K562 (cell line): Measurements from ENCODE around the gene UROS. TPM values are rescaled to one million over a fixed set of nuclear protein-coding genes. Genes with fewer than 3 reads are reported as not detected.

Experiments
- BCOR ChIP-seq: fragments of 450-650 bp; IDR thresholded peaks from 2 replicates; pipeline ENCODE4 v1.6.1; 2016
- CBFA2T2 ChIP-seq: fragments of 450-650 bp; conservative IDR thresholded peaks from 2 replicates; pipeline ENCODE4 v1.6.1; 2017; ENCODE audit warnings: mild to moderate bottlenecking
- CC2D1A ChIP-seq: fragments of 450-650 bp; IDR thresholded peaks from 2 replicates; pipeline ENCODE4 v1.6.1; 2017; ENCODE audit warnings: mild to moderate bottlenecking
- CCNT2 ChIP-seq: IDR thresholded peaks from 2 replicates; pipeline ENCODE4 v1.6.1; 2011; ENCODE audit warnings: borderline replicate concordance, low read depth, mild to moderate bottlenecking, moderate library complexity, mixed read lengths, low read length; ENCODE audit not compliant: insufficient read length; ENCODE audit errors: extremely low read depth
- CREM ChIP-seq: IDR thresholded peaks from 2 replicates; pipeline ENCODE4 v1.6.1; 2014; ENCODE audit warnings: antibody characterized with exemption, low read depth
- E2F4 ChIP-seq: sonication (generic); formaldehyde crosslinking; IDR thresholded peaks from 2 replicates; pipeline ENCODE4 v1.8.0; 2022; ENCODE audit warnings: mild to moderate bottlenecking, low read depth, missing genetic modification reagents
- FOXK2 ChIP-seq, 2 experiments: fragments of 450-650 bp; IDR thresholded peaks in 1 of 2; conservative IDR thresholded peaks in 1 of 2; 2 replicates each; pipeline ENCODE4 v1.6.1; 2016; ENCODE audit warnings: low read depth in 2 of 2, mild to moderate bottlenecking in 1 of 2
- GABPB2 ChIP-seq: fragments of 250-450 bp; sonication (Bioruptor Pico); conservative IDR thresholded peaks from 2 replicates; pipeline ENCODE4 v1.5.1; 2021; ENCODE audit warnings: mild to moderate bottlenecking
- KHSRP ChIP-seq: fragments of 450-650 bp; IDR thresholded peaks from 2 replicates; pipeline ENCODE4 v1.6.1; 2017
- MAFG ChIP-seq: fragments of 450-650 bp; conservative IDR thresholded peaks from 2 replicates; pipeline ENCODE4 v1.6.1; 2016; ENCODE audit warnings: missing genetic modification characterization, missing compliant biosample characterization
- MBD2 ChIP-seq: sonication (generic); IDR thresholded peaks from 2 replicates; pipeline ENCODE4 v1.6.1; 2016; ENCODE audit warnings: low read depth, borderline replicate concordance
- MLLT1 ChIP-seq, 2 experiments: fragments of 450-650 bp; IDR thresholded peaks; 2 replicates each; pipeline ENCODE4 v1.6.1; 2016
- MTA1 ChIP-seq: fragments of 450-650 bp; IDR thresholded peaks from 2 replicates; pipeline ENCODE4 v1.6.1; 2017; ENCODE audit warnings: borderline replicate concordance
- MYC ChIP-seq, 2 experiments: fragments of 250-450 bp in 1 of 2; sonication (Bioruptor Pico) in 1 of 2; IDR thresholded peaks; 2 replicates each; pipeline versions ENCODE4 v1.5.1 to v1.6.1; 2012 to 2021; ENCODE audit warnings: low read depth in 2 of 2, borderline replicate concordance in 1 of 2, improper control_type of control experiment in 1 of 2, low read length in 1 of 2, mild to moderate bottlenecking in 1 of 2, moderate library complexity in 1 of 2
- NCOA1 ChIP-seq: fragments of 450-650 bp; IDR thresholded peaks from 2 replicates; pipeline ENCODE4 v1.6.1; 2016; ENCODE audit warnings: low read depth
- PHF20 ChIP-seq: fragments of 450-650 bp; IDR thresholded peaks from 2 replicates; pipeline ENCODE4 v1.6.1; 2018; ENCODE audit not compliant: partially characterized antibody
- SMARCC2 ChIP-seq: fragments of 450-650 bp; IDR thresholded peaks from 2 replicates; pipeline ENCODE4 v1.6.1; 2017; ENCODE audit warnings: antibody characterized with exemption, moderate library complexity, mild to moderate bottlenecking, low read depth
- ZFP30 ChIP-seq: fragments of 250-450 bp; sonication (Bioruptor Pico); IDR thresholded peaks from 2 replicates; pipeline ENCODE4 v1.8.0; 2022; ENCODE audit warnings: moderate library complexity, mild to moderate bottlenecking, inconsistent platforms, borderline replicate concordance
- ZNF12 ChIP-seq: sonication (generic); formaldehyde crosslinking; IDR thresholded peaks from 2 replicates; pipeline ENCODE4 v1.4.0; 2020; ENCODE audit warnings: mild to moderate bottlenecking, missing genetic modification reagents
- ZNF282 ChIP-seq: sonication (generic); formaldehyde crosslinking; IDR thresholded peaks from 2 replicates; pipeline ENCODE4 v1.8.1; 2023; ENCODE audit warnings: missing genetic modification reagents
- polyA plus RNA-seq, 8 experiments: library from polyadenylated mRNA; depleted of rRNA in 4 of 8; stranded (reverse) in 5 of 8; unstranded in 3 of 8; fragments of >200 nt; fragmentation: Nextera tagmentation in 2 of 8; fragmentation: Illumina TruSeq in 1 of 8; extraction: Ambion mirVana in 2 of 8; extraction: Trizol in 1 of 8; gene quantifications; 2 replicates each; pipeline versions ENCODE4 v1.2.1 to v1.2.3, GENCODE V29; 2011 to 2014; ENCODE audit warnings: inconsistent platforms in 1 of 8, missing spikeins in 1 of 8
- total RNA-seq, 7 experiments: library from RNA; depleted of rRNA in 6 of 7; stranded (reverse); fragments of >200 nt in 6 of 7; fragmentation: Illumina TruSeq in 2 of 7; extraction: Trizol in 2 of 7; gene quantifications; 2 replicates each; pipeline versions ENCODE4 v1.2.1 to v1.2.3, GENCODE V29; 2011 to 2021; ENCODE audit warnings: low replicate concordance in 1 of 7
- TF ChIP-seq, protein P1 (sequence below), 3 experiments: fragments of 200-800 bp in 1 of 3; fragments of 250-450 bp in 1 of 3; fragments of 450-650 bp in 1 of 3; sonication (Bioruptor Pico) in 1 of 3; sonication (Bioruptor generic) in 1 of 3; formaldehyde crosslinking in 1 of 3; IDR thresholded peaks; 2 replicates each; pipeline versions ENCODE4 v1.6.1 to v1.8.0; 2016 to 2022; ENCODE audit warnings: mild to moderate bottlenecking in 2 of 3, missing genetic modification characterization in 2 of 3, missing compliant biosample characterization in 1 of 3, moderate library complexity in 1 of 3
- TF ChIP-seq, protein P2 (sequence below): fragments of 450-650 bp; formaldehyde crosslinking; IDR thresholded peaks from 2 replicates; pipeline ENCODE4 v1.4.0; 2020; ENCODE audit warnings: mild to moderate bottlenecking, mixed read lengths

Gene UROS
- total and polyA plus RNA-seq, 9 of the 15 experiments (the other 6 are each of a cell fraction or from before 2014, with no cell fraction given), result 6.4 to 39.1 (median 32.3) TPM

GRCh38 chr10:125816548-125816947 lies 6.5 kb downstream of the UROS start (continued):
- TF ChIP-seq, protein P1, sequence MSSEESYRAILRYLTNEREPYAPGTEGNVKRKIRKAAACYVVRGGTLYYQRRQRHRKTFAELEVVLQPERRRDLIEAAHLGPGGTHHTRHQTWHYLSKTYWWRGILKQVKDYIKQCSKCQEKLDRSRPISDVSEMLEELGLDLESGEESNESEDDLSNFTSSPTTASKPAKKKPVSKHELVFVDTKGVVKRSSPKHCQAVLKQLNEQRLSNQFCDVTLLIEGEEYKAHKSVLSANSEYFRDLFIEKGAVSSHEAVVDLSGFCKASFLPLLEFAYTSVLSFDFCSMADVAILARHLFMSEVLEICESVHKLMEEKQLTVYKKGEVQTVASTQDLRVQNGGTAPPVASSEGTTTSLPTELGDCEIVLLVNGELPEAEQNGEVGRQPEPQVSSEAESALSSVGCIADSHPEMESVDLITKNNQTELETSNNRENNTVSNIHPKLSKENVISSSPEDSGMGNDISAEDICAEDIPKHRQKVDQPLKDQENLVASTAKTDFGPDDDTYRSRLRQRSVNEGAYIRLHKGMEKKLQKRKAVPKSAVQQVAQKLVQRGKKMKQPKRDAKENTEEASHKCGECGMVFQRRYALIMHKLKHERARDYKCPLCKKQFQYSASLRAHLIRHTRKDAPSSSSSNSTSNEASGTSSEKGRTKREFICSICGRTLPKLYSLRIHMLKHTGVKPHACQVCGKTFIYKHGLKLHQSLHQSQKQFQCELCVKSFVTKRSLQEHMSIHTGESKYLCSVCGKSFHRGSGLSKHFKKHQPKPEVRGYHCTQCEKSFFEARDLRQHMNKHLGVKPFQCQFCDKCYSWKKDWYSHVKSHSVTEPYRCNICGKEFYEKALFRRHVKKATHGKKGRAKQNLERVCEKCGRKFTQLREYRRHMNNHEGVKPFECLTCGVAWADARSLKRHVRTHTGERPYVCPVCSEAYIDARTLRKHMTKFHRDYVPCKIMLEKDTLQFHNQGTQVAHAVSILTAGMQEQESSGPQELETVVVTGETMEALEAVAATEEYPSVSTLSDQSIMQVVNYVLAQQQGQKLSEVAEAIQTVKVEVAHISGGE (CRISPR knock-in tag; IDR thresholded peaks at IDR 0.05), result peak in 1 of 3 experiments; percentile 52; a peak in 1 of 6 replicates
- TF ChIP-seq CREM (peak; percentile 45; the same call in 1 of the 2 replicates), GABPB2 (CRISPR knock-in tag) (no peak), E2F4 (CRISPR knock-in tag) (no peak), SMARCC2 (peak; percentile 92), MBD2 (0 out of 2 replicates have a peak, but pooled peaks have one; percentile 53), MTA1 (peak; percentile 58; the same call in 1 of the 2 replicates), MYC (IDR thresholded peaks at IDR 0.05; ENCODE audit: low read depth, low read length) (no peak), MYC (CRISPR knock-in tag; IDR thresholded peaks at IDR 0.05; ENCODE audit: borderline replicate concordance, low read depth) (no peak), BCOR (peak; percentile 85; the same call in 1 of the 2 replicates), MAFG (tag) (peak; percentile 96), MLLT1 (IDR thresholded peaks at IDR 0.05) (peak in 1 of 2 experiments; percentile 49; a peak in 1 of 4 replicates), CCNT2 (peak; percentile 88), KHSRP (peak; percentile 80), ZNF12 (CRISPR knock-in tag) (no peak), ZFP30 (CRISPR knock-in tag) (no peak), FOXK2 (conservative IDR thresholded peaks at IDR 0.05 in 1 of 2, IDR thresholded peaks at IDR 0.05 in 1 of 2; ENCODE audit: low read depth in 2 of 2) (peak; percentile 51 to 54), NCOA1 (peak; percentile 85), CC2D1A (peak; percentile 94; the same call in 1 of the 2 replicates), CBFA2T2 (peak; percentile 97), PHF20 (no peak), ZNF282 (no peak)
- TF ChIP-seq, protein P2, sequence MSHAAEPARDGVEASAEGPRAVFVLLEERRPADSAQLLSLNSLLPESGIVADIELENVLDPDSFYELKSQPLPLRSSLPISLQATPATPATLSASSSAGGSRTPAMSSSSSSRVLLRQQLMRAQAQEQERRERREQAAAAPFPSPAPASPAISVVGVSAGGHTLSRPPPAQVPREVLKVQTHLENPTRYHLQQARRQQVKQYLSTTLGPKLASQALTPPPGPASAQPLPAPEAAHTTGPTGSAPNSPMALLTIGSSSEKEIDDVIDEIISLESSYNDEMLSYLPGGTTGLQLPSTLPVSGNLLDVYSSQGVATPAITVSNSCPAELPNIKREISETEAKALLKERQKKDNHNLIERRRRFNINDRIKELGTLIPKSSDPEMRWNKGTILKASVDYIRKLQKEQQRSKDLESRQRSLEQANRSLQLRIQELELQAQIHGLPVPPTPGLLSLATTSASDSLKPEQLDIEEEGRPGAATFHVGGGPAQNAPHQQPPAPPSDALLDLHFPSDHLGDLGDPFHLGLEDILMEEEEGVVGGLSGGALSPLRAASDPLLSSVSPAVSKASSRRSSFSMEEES (CRISPR knock-in tag), result no peak
